NAMALWA (cell line): Measurements from ENCODE around the gene SMO.
"Not testable (repeated sequence)": the region's sequence is repeated elsewhere in the genome, so short reads cannot be mapped to it uniquely, and the experiment has no call there.

Experiments used
- DNase-seq: peaks from one replicate; pipeline ENCODE4 v3.0.0-alpha.2; 2015; ENCODE audit warnings: low spot score

The SMO gene

GRCh38 chr7:129169686-129170440, 18.6 kb upstream of the SMO start:
- DNase-seq: no peak

GRCh38 chr7:129170441-129171021, 17.9 kb upstream of the SMO start:
- no peak for DNase-seq

- DNase-seq: not testable (repeated sequence)
Observed at GRCh38 chr7:129173861-129174260, 14.6 kb upstream of the SMO start.

GRCh38 chr7:129176916-129177710, 11.3 kb upstream of the SMO start:
- peak; percentile 40 for DNase-seq

- no peak for DNase-seq
Observed at GRCh38 chr7:129184981-129185670, 3.3 kb upstream of the SMO start.

GRCh38 chr7:129186749-129187260, 1.6 kb upstream of the SMO start:
- no peak for DNase-seq

GRCh38 chr7:129187681-129188371, 607 bp upstream of the SMO start:
- DNase-seq: no peak

GRCh38 chr7:129188892-129189660, 643 bp downstream of the SMO start:
- no peak for DNase-seq

GRCh38 chr7:129189661-129190310, 1.4 kb downstream of the SMO start:
- DNase-seq: no peak

- DNase-seq: no peak
Observed at GRCh38 chr7:129191272-129191671, 2.8 kb downstream of the SMO start.

GRCh38 chr7:129193892-129194291, 5.5 kb downstream of the SMO start:
- DNase-seq: no peak

- DNase-seq: no peak
Observed at GRCh38 chr7:129197771-129198170, 9.3 kb downstream of the SMO start.

- no peak for DNase-seq
Observed at GRCh38 chr7:129199406-129199805, 11.0 kb downstream of the SMO start.

GRCh38 chr7:129202058-129202777, 13.8 kb downstream of the SMO start:
- DNase-seq: no peak

GRCh38 chr7:129203050-129203741, 14.8 kb downstream of the SMO start:
- DNase-seq: no peak

- DNase-seq: no peak
Observed at GRCh38 chr7:129205126-129205818, 16.8 kb downstream of the SMO start.

GRCh38 chr7:129205987-129206785, 17.8 kb downstream of the SMO start:
- no peak for DNase-seq

- no peak for DNase-seq
Observed at GRCh38 chr7:129208667-129209066, 20.2 kb downstream of the SMO start.
